ENCODE results near the gene CACNA1C. TPM values are rescaled to one million over a fixed set of nuclear protein-coding genes. Genes with fewer than 3 reads are reported as not detected.

Gene CACNA1C
- total and polyA plus RNA-seq, 10 of the 15 experiments (the other 5 are each of a cell fraction or from before 2014, with no cell fraction given): under 0.01 to 0.15 (median 0.09) TPM; not detected in 5

GRCh38 chr12:2739069-2739468 is 686.3 kb downstream of the CACNA1C start:
- ATAC-seq (no peak), FAIRE-seq (no peak), DNase-seq (ENCODE audit: low read depth, low spot score) (no peak)
- SMC1A ChIA-PET (ENCODE audit: uncharacterized antibody, unreplicated experiment): no interaction called here
- in situ Hi-C loops (cut with MboI): no loop called here
- RAD21 ChIA-PET (ENCODE audit: unreplicated experiment): no interaction called here
- no peak overlapping the region for H3K4me2 ChIP-seq (ENCODE audit: control insufficient read depth, insufficient read depth)
- no peaks in the 10 kb centered on the region for H3K36me3 ChIP-seq (ENCODE audit: control insufficient read depth in 2 of 2, insufficient read depth in 2 of 2, low read length in 1 of 2)
- no peak overlapping the region for H3K9ac ChIP-seq (ENCODE audit: control insufficient read depth, insufficient read depth, low read length)
- CTCF ChIA-PET: no interaction called here
- POLR2A ChIA-PET: no interaction called here
- BruUV-seq (replicated peaks): no TSS peak
- H3K9me3 ChIP-seq (replicated peaks; ENCODE audit: control insufficient read depth, insufficient read depth, low read length): no peaks in the 10 kb centered on the region
- no peaks in the 10 kb centered on the region for H4K20me1 ChIP-seq (ENCODE audit: control insufficient read depth, insufficient read depth)
- TF ChIP-seq, protein P1, sequence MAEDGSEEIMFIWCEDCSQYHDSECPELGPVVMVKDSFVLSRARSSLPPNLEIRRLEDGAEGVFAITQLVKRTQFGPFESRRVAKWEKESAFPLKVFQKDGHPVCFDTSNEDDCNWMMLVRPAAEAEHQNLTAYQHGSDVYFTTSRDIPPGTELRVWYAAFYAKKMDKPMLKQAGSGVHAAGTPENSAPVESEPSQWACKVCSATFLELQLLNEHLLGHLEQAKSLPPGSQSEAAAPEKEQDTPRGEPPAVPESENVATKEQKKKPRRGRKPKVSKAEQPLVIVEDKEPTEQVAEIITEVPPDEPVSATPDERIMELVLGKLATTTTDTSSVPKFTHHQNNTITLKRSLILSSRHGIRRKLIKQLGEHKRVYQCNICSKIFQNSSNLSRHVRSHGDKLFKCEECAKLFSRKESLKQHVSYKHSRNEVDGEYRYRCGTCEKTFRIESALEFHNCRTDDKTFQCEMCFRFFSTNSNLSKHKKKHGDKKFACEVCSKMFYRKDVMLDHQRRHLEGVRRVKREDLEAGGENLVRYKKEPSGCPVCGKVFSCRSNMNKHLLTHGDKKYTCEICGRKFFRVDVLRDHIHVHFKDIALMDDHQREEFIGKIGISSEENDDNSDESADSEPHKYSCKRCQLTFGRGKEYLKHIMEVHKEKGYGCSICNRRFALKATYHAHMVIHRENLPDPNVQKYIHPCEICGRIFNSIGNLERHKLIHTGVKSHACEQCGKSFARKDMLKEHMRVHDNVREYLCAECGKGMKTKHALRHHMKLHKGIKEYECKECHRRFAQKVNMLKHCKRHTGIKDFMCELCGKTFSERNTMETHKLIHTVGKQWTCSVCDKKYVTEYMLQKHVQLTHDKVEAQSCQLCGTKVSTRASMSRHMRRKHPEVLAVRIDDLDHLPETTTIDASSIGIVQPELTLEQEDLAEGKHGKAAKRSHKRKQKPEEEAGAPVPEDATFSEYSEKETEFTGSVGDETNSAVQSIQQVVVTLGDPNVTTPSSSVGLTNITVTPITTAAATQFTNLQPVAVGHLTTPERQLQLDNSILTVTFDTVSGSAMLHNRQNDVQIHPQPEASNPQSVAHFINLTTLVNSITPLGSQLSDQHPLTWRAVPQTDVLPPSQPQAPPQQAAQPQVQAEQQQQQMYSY (CRISPR knock-in tag; IDR thresholded peaks at IDR 0.05): no peak
- TF ChIP-seq NRF1 (conservative IDR thresholded peaks at IDR 0.05; ENCODE audit: low read depth, low read length) (no peak), POU2F2 (IDR thresholded peaks at IDR 0.05; ENCODE audit: borderline replicate concordance, low read depth, low read length) (no peak), HDGF (IDR thresholded peaks at IDR 0.05) (no peak), YY1 (IDR thresholded peaks at IDR 0.05; ENCODE audit: low read depth, low read length) (no peak), YBX1 (IDR thresholded peaks at IDR 0.05) (no peak), SUZ12 (IDR thresholded peaks at IDR 0.05; ENCODE audit: unreplicated experiment) (no peak), BHLHE40 (IDR thresholded peaks at IDR 0.05; ENCODE audit: borderline replicate concordance in 1 of 2, low read depth in 2 of 2, low read length in 1 of 2) (0 out of 4 replicates have a peak, but pooled peaks of 1 of the 2 experiments have one; percentile 8)
- TF ChIP-seq, protein P2, sequence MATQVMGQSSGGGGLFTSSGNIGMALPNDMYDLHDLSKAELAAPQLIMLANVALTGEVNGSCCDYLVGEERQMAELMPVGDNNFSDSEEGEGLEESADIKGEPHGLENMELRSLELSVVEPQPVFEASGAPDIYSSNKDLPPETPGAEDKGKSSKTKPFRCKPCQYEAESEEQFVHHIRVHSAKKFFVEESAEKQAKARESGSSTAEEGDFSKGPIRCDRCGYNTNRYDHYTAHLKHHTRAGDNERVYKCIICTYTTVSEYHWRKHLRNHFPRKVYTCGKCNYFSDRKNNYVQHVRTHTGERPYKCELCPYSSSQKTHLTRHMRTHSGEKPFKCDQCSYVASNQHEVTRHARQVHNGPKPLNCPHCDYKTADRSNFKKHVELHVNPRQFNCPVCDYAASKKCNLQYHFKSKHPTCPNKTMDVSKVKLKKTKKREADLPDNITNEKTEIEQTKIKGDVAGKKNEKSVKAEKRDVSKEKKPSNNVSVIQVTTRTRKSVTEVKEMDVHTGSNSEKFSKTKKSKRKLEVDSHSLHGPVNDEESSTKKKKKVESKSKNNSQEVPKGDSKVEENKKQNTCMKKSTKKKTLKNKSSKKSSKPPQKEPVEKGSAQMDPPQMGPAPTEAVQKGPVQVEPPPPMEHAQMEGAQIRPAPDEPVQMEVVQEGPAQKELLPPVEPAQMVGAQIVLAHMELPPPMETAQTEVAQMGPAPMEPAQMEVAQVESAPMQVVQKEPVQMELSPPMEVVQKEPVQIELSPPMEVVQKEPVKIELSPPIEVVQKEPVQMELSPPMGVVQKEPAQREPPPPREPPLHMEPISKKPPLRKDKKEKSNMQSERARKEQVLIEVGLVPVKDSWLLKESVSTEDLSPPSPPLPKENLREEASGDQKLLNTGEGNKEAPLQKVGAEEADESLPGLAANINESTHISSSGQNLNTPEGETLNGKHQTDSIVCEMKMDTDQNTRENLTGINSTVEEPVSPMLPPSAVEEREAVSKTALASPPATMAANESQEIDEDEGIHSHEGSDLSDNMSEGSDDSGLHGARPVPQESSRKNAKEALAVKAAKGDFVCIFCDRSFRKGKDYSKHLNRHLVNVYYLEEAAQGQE (IDR thresholded peaks at IDR 0.05; ENCODE audit: low read depth, low read length): no peak
- H3K27ac ChIP-seq (ENCODE audit: control insufficient read depth, insufficient read depth): no peak overlapping the region
- no peaks in the 10 kb centered on the region for H3K4me1 ChIP-seq (ENCODE audit: control insufficient read depth, insufficient read depth, low read length)
- WGBS (ENCODE audit: insufficient coverage, insufficient replicate concordance, low lambda C conversion rate, missing lambda C conversion rate): 46% methylated on average over 11 of the region's 11 CpGs
- no peaks in the 10 kb centered on the region for H3K79me2 ChIP-seq (ENCODE audit: control insufficient read depth, insufficient read depth, low read length)
- intact Hi-C loops (cut with micrococcal nuclease; ENCODE audit: unreplicated experiment): no loop called here
- H3K4me3 ChIP-seq: no peak overlapping the region
- H2AFZ ChIP-seq (ENCODE audit: control insufficient read depth, low read depth, low read length): no peak overlapping the region
- H3K27me3 ChIP-seq (replicated peaks in 1 of 2; ENCODE audit: control insufficient read depth in 2 of 2, insufficient read depth in 2 of 2, low read length in 1 of 2): peaks cover 0 to 2% of the 10 kb centered on the region in 2 experiments; a peak in 3 of 4 replicates

Data from GM12878 (cell line).